Osteoblast (primary cell): Measurements from ENCODE around the gene SEC11C. TPM values are rescaled to one million over a fixed set of nuclear protein-coding genes. Genes with fewer than 3 reads are reported as not detected.

ENCODE experiments used
- DNase-seq: peaks from one replicate; pipeline ENCODE4 v3.0.0; 2011; ENCODE audit warnings: low spot score, mixed read lengths; ENCODE audit not compliant: insufficient read length; ENCODE audit errors: missing footprints
- H2AFZ ChIP-seq: 2 replicates; pipeline ENCODE4 v1.6.0; 2011; ENCODE audit warnings: mild to moderate bottlenecking, low read length
- H3K27ac ChIP-seq: 2 replicates; pipeline ENCODE4 v1.5.1; 2011; ENCODE audit warnings: mild to moderate bottlenecking, low read depth, low read length, moderate library complexity
- H3K27me3 ChIP-seq: 2 replicates; pipeline ENCODE4 v1.6.0; 2012; ENCODE audit warnings: mild to moderate bottlenecking, control low read depth, inconsistent platforms, low read length, moderate library complexity; ENCODE audit not compliant: insufficient read depth
- H3K36me3 ChIP-seq: 2 replicates; pipeline ENCODE4 v1.5.1; 2011; ENCODE audit warnings: mild to moderate bottlenecking, low read length, control low read depth, moderate library complexity; ENCODE audit not compliant: insufficient read depth
- H3K4me1 ChIP-seq: 2 replicates; pipeline ENCODE4 v1.5.1; 2011; ENCODE audit warnings: mild to moderate bottlenecking, low read length, control low read depth, moderate library complexity; ENCODE audit not compliant: insufficient read depth
- H3K4me2 ChIP-seq: 2 replicates; pipeline ENCODE4 v1.6.0; 2011; ENCODE audit warnings: mild to moderate bottlenecking, low read length; ENCODE audit not compliant: insufficient read depth
- H3K4me3 ChIP-seq: fragments of 200-600 bp; sonication (generic); 3 replicates; pipeline ENCODE4 v1.5.1; 2012; ENCODE audit warnings: mild to moderate bottlenecking, low read length, inconsistent platforms; ENCODE audit not compliant: insufficient read depth
- H3K79me2 ChIP-seq: 2 replicates; pipeline ENCODE4 v1.6.0; 2012; ENCODE audit warnings: mild to moderate bottlenecking, low read length, control low read depth, inconsistent platforms; ENCODE audit not compliant: insufficient read depth
- H3K9me3 ChIP-seq: 2 replicates; pipeline ENCODE4 v1.5.1; 2011; ENCODE audit warnings: low read depth, low read length, control low read depth
- H4K20me1 ChIP-seq: 2 replicates; pipeline ENCODE4 v1.6.0; 2012; ENCODE audit warnings: mild to moderate bottlenecking, low read length, control low read depth; ENCODE audit not compliant: insufficient read depth
- CTCF ChIP-seq: IDR thresholded peaks from 2 replicates; pipeline ENCODE4 v1.5.1; 2011; ENCODE audit warnings: mild to moderate bottlenecking, low read depth, low read length, moderate library complexity; ENCODE audit errors: extremely low read depth
- total RNA-seq: library from RNA; depleted of rRNA; stranded (reverse); fragments of >200 nt; gene quantifications from 2 replicates; pipeline ENCODE4 v1.2.3, GENCODE V29; 2012

The SEC11C gene
- total RNA-seq, 1 donor = 10.1 TPM

- no peak for DNase-seq
- Histone ChIP-seq H3K36me3 (no peaks in the 10 kb centered on the region), H3K4me3 (no peak overlapping the region), H3K9me3 (no peaks in the 10 kb centered on the region), H3K27ac (no peak overlapping the region), H3K79me2 (no peaks in the 10 kb centered on the region), H3K27me3 (peaks cover 61% of the 10 kb centered on the region), H3K4me1 (no peaks in the 10 kb centered on the region), H4K20me1 (no peaks in the 10 kb centered on the region), H3K4me2 (no peak overlapping the region), H2AFZ (no peak overlapping the region)
- TF ChIP-seq CTCF = no peak
These were observed 6.7 kb upstream of the SEC11C start for GRCh38 chr18:59132810-59133465.

- DNase-seq = peak; percentile 83
- Histone ChIP-seq H3K4me3 (peak overlapping the region; percentile 78), H3K27ac (peak overlapping the region; percentile 67), H3K4me1 (peaks cover 8% of the 10 kb centered on the region), H2AFZ (peak overlapping the region; percentile 97), H3K9me3 (no peaks in the 10 kb centered on the region), H4K20me1 (no peaks in the 10 kb centered on the region), H3K27me3 (peaks cover 17% of the 10 kb centered on the region), H3K36me3 (no peaks in the 10 kb centered on the region), H3K4me2 (peak overlapping the region; percentile 94), H3K79me2 (no peaks in the 10 kb centered on the region)
- no peak for TF ChIP-seq CTCF
These were observed 431 bp upstream of the SEC11C start for GRCh38 chr18:59139291-59139614.

- peak; percentile 85 for DNase-seq
- no peak for TF ChIP-seq CTCF
- Histone ChIP-seq H3K27me3 (peaks cover 15% of the 10 kb centered on the region), H3K27ac (no peak overlapping the region), H3K9me3 (no peaks in the 10 kb centered on the region), H2AFZ (peak overlapping the region; percentile 97), H3K36me3 (no peaks in the 10 kb centered on the region), H3K4me3 (peak overlapping the region; percentile 78), H3K4me2 (peak overlapping the region; percentile 94), H3K4me1 (peaks cover 8% of the 10 kb centered on the region), H3K79me2 (peaks cover 3% of the 10 kb centered on the region), H4K20me1 (no peaks in the 10 kb centered on the region)
These were observed 710 bp downstream of the SEC11C start for GRCh38 chr18:59140302-59140885.

GRCh38 chr18:59141294-59142068 lies 1.8 kb downstream of the SEC11C start:
- TF ChIP-seq CTCF = no peak
- H3K4me2 ChIP-seq = no peak overlapping the region
- no peak overlapping the region for H3K27ac ChIP-seq
- no peaks in the 10 kb centered on the region for H3K9me3 ChIP-seq
- no peaks in the 10 kb centered on the region for H3K36me3 ChIP-seq
- H3K79me2 ChIP-seq = peaks cover 7% of the 10 kb centered on the region
- no peak overlapping the region for H2AFZ ChIP-seq
- H3K4me1 ChIP-seq = peaks cover 8% of the 10 kb centered on the region
- DNase-seq = peak; percentile 31
- no peak overlapping the region for H3K4me3 ChIP-seq
- peaks cover 12% of the 10 kb centered on the region for H3K27me3 ChIP-seq
- H4K20me1 ChIP-seq = no peaks in the 10 kb centered on the region
